Activated naive CD4-positive, alpha-beta T cell treated with anti-CD3 and anti-CD28 coated beads, Interleukin-2, amount 50 U/mL, for 24 hours (primary cell): ENCODE measurements around the gene ROPN1B.
A peak's percentile ranks its signal among the peaks of the same experiment; 100 is the strongest.
"Not testable (repeated sequence)": the region's sequence is repeated elsewhere in the genome, so short reads cannot be mapped to it uniquely, and the experiment has no call there.

ENCODE experiments used
- H3K27ac Mint-ChIP-seq: one replicate; pipeline ENCODE4 v1.8.0; 2021; ENCODE audit warnings: mild to moderate bottlenecking, mixed read lengths
- H3K27me3 Mint-ChIP-seq: one replicate; pipeline ENCODE4 v1.8.0; 2021; ENCODE audit warnings: mixed read lengths
- H3K36me3 Mint-ChIP-seq: one replicate; pipeline ENCODE4 v1.8.0; 2021; ENCODE audit warnings: mixed read lengths
- H3K4me1 Mint-ChIP-seq: one replicate; pipeline ENCODE4 v1.8.0; 2021; ENCODE audit warnings: mixed read lengths
- H3K4me3 Mint-ChIP-seq: one replicate; pipeline ENCODE4 v1.8.0; 2021; ENCODE audit warnings: mild to moderate bottlenecking, mixed read lengths
- H3K9me3 Mint-ChIP-seq: one replicate; pipeline ENCODE4 v1.8.0; 2021; ENCODE audit warnings: mixed read lengths

ROPN1B gene

DNA sequence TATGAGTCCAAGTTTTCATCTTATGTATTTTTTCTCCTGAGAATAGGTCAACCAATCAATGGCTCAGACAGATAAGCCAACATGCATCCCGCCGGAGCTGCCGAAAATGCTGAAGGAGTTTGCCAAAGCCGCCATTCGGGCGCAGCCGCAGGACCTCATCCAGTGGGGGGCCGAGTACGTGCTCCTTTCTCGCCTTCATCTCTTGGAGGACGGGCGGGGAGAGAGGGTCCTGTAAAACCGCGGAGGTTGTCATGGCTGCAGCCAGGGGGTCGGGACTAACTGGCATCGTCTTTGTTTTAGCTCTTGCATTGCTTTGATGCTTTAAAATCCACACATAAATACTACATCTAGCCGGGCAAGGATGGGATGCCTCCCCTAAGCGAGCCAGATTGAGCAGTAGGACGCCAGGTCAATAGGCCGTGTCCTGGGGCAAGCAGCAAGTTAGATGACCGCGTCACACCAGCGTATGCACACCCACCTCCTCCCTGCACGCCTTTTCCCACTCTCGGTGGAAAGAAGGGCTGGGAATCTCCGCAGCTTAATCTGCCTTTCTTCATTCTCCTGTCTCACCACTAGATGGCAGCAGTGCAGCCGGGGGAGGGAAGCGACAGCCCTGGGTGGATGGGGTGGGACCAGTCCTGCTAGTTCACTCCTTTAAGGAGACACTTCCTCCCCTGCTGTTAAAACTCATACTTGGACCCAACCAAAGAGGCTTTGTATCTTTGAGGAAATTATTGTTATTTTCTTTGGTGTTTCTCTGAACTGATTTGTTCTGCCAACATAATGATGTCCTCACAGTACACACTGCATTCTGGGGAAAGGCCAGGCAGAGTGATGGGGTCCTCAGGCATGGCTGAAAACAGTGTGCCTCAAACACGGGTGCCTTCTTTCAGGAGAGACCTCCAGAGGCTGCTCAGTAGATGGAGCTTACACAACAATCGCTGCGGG, 3.3 kb downstream of the ROPN1B start:
- not testable (repeated sequence) for H3K36me3 Mint-ChIP-seq, H3K4me1 Mint-ChIP-seq, H3K9me3 Mint-ChIP-seq, H3K27ac Mint-ChIP-seq
- H3K27me3 Mint-ChIP-seq, result peaks cover 14% of the 10 kb centered on the region
- peak overlapping the region; percentile 72 for H3K4me3 Mint-ChIP-seq

DNA sequence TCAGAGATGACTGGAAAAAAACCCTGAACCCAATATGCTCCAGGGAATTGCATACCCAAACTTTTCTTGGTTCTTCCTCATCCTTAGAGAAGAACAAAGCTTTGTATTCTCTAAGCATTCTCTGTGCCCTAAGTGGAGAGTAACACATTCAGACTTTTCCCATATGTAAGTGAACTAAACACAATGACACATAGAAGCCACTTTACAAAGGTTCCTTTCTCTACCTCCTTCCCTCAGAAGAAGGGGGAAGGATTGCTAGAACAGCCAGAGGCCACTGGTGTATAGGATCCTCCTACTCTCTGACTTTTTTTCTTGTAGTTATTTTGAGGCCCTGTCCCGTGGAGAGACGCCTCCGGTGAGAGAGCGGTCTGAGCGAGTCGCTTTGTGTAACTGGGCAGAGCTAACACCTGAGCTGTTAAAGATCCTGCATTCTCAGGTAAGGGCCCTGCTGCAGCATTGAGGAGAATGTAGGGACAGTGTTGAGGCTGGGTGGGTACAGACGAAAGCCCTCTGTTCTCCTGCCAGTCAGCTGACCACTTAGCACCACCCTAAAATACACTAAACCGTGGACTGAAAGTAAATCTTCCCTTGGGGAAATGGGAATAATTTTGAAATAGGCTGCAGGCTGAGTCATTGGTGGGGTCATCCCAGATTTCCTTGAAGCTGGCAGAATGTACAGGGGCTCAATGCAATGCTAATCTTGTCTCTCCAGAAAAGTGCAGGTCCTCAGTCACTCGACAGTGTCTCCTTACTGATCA, 6.4 kb downstream of the ROPN1B start:
- H3K9me3 Mint-ChIP-seq, H3K27ac Mint-ChIP-seq, H3K36me3 Mint-ChIP-seq, H3K4me3 Mint-ChIP-seq, H3K27me3 Mint-ChIP-seq, H3K4me1 Mint-ChIP-seq: not testable (repeated sequence)

- H3K9me3 Mint-ChIP-seq, H3K27ac Mint-ChIP-seq, H3K4me1 Mint-ChIP-seq, H3K36me3 Mint-ChIP-seq, H3K4me3 Mint-ChIP-seq, H3K27me3 Mint-ChIP-seq: not testable (repeated sequence)
Measured at GRCh38 chr3:125976003-125976390, 7.0 kb downstream of the ROPN1B start.

DNA sequence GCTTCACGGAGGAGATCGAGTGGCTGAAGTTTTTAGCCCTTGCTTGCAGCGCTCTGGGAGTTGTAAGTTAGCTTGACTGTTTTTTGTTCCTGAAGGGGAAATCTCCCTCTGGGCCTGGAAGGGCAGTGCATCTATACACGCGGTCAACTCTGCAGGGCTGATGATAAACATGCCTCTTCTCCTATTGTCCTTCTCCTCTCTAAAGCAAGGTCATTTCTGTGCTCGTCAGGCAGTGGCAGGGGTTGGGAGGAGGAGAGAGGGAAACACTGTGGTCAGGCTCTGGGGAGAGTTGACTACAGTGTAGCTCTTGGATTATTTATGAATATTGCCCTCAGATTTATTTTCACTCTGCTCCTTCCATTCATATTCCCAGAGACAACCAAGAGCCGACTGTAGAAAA, 8.1 kb downstream of the ROPN1B start:
- not testable (repeated sequence) for H3K27ac Mint-ChIP-seq, H3K4me1 Mint-ChIP-seq, H3K4me3 Mint-ChIP-seq, H3K27me3 Mint-ChIP-seq, H3K9me3 Mint-ChIP-seq, H3K36me3 Mint-ChIP-seq

DNA sequence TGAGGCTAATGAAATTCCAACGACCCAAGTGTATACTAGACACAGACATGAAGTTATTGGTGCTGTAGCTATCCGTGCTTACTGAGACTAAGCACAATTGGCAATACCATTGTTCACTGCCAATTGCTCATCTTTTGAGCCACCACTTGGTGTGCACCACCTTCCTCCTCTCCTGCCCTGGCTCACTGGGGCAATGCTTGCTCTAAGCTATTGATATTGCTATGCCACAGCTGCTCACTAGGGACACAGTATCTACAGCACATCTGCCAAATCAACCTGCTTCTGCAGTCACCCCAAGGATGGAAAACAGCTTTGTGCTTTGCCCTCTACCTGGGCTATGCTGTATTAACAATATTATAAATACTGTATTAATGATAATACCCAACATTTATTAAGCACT, 16.0 kb downstream of the ROPN1B start:
- not testable (repeated sequence) for H3K4me1 Mint-ChIP-seq, H3K4me3 Mint-ChIP-seq, H3K36me3 Mint-ChIP-seq, H3K9me3 Mint-ChIP-seq, H3K27me3 Mint-ChIP-seq, H3K27ac Mint-ChIP-seq

- H3K4me1 Mint-ChIP-seq, result peaks cover 11% of the 10 kb centered on the region
- H3K36me3 Mint-ChIP-seq, result peaks cover 4% of the 10 kb centered on the region
- H3K9me3 Mint-ChIP-seq, result no peaks in the 10 kb centered on the region
- peak overlapping the region; percentile 92 for H3K27ac Mint-ChIP-seq
- H3K4me3 Mint-ChIP-seq, result peak overlapping the region; percentile 94
- H3K27me3 Mint-ChIP-seq, result peaks cover 5% of the 10 kb centered on the region
Measured at GRCh38 chr3:125990253-125990970, 21.4 kb downstream of the ROPN1B start.

DNA sequence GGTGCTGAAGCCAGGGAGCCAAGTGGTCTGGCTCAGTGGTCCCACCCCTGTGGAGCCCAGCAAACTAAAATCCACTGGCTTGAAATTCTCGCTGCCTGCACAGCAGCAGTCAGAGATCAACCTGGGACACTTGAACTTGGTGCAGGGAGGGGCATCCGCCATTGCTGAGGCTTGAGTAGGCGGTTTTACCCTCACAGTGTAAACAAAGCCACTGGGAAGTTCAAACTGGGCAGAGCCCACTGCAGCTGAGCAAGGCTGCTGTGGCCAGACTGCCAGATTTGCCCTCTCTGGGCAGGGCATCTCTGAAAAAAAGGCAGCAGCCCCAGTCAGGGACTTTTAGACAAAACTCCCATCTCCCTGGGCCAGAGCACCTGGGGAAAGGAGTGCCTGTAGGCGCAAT, 27.8 kb downstream of the ROPN1B start:
- not testable (repeated sequence) for H3K9me3 Mint-ChIP-seq, H3K27me3 Mint-ChIP-seq, H3K4me1 Mint-ChIP-seq, H3K27ac Mint-ChIP-seq, H3K36me3 Mint-ChIP-seq, H3K4me3 Mint-ChIP-seq

- H3K4me1 Mint-ChIP-seq, result no peaks in the 10 kb centered on the region
- peaks cover 10% of the 10 kb centered on the region for H3K9me3 Mint-ChIP-seq
- no peak overlapping the region for H3K4me3 Mint-ChIP-seq
- no peak overlapping the region for H3K27ac Mint-ChIP-seq
- H3K36me3 Mint-ChIP-seq, result peaks cover 9% of the 10 kb centered on the region
- no peaks in the 10 kb centered on the region for H3K27me3 Mint-ChIP-seq
Measured at GRCh38 chr3:126002189-126002588, 33.2 kb downstream of the ROPN1B start.

GRCh38 chr3:126003447-126004190, 34.6 kb downstream of the ROPN1B start:
- no peak overlapping the region for H3K4me3 Mint-ChIP-seq
- H3K36me3 Mint-ChIP-seq, result peaks cover 18% of the 10 kb centered on the region
- H3K27me3 Mint-ChIP-seq, result no peaks in the 10 kb centered on the region
- no peak overlapping the region for H3K27ac Mint-ChIP-seq
- no peaks in the 10 kb centered on the region for H3K4me1 Mint-ChIP-seq
- peaks cover 8% of the 10 kb centered on the region for H3K9me3 Mint-ChIP-seq

DNA sequence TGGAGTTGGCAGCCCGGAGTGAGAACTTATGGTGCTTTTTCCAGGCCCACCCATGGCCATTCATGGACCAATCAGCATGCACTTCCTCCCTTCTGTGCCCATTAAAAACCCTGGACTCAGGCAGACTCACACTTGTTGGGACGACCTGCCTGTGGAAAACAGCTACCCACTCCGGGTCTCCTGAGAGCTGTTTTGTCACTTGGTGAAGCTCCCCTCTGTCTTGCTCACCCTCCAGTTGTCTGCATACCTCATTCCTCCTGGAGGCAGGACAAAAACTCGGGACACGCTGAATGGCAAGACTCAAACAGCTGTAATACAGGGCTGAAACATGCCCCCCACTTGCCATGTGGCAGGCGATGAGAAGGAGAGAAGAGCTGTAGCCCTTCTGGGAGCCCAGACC, 35.2 kb downstream of the ROPN1B start:
- Mint-ChIP-seq H3K9me3 (peaks cover 6% of the 10 kb centered on the region), H3K4me3 (no peak overlapping the region), H3K4me1 (no peaks in the 10 kb centered on the region), H3K27me3 (no peaks in the 10 kb centered on the region), H3K36me3 (peaks cover 22% of the 10 kb centered on the region), H3K27ac (no peak overlapping the region)

DNA sequence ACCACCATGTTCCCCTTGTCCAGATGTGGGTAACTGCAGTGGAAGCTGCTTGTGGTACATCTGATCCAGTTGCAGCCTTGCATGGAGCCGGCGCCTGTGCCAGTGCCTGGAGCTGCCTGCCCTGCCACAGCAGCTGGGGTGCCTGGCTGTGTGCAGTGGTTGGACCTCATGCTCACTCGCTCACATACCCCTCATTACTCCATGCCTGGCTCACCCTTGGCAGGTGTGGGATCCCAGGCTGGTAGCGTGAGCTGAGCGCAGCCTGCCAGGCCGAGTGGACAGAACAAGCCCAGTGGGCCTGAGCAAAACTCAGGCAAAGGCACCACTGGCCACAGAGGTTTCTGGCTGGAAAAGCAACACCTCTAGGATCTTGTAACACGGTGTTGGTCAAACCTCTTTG, 35.7 kb downstream of the ROPN1B start:
- no peaks in the 10 kb centered on the region for H3K27me3 Mint-ChIP-seq
- H3K9me3 Mint-ChIP-seq, result peaks cover 6% of the 10 kb centered on the region
- no peak overlapping the region for H3K4me3 Mint-ChIP-seq
- H3K36me3 Mint-ChIP-seq, result peaks cover 25% of the 10 kb centered on the region
- no peaks in the 10 kb centered on the region for H3K4me1 Mint-ChIP-seq
- no peak overlapping the region for H3K27ac Mint-ChIP-seq

- Mint-ChIP-seq H3K4me3 (no peak overlapping the region), H3K36me3 (peaks cover 24% of the 10 kb centered on the region), H3K4me1 (no peaks in the 10 kb centered on the region), H3K9me3 (peaks cover 6% of the 10 kb centered on the region), H3K27me3 (no peaks in the 10 kb centered on the region), H3K27ac (no peak overlapping the region)
Measured at GRCh38 chr3:126005951-126006350, 37.0 kb downstream of the ROPN1B start.

DNA sequence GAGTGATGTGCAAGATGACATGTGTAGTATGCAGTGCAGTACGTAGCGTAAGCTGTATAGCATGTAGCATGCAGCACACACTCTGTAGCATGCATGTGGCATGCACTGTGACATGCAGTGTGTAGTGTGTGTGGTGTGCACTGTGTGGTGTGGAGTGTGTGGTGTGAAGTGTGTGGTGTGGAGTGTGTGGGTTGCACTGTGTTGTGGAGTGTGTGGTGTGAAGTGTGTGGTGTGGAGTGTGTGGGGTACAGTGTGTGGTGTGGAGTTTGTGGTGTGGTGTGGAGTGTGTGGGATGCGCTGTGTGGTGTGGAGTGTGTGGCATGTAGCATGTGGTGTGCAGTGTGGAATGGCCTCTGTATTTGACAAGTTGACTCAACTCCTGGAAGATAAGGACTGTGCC, 39.2 kb downstream of the ROPN1B start:
- Mint-ChIP-seq H3K27ac (no peak overlapping the region), H3K27me3 (no peaks in the 10 kb centered on the region), H3K9me3 (no peaks in the 10 kb centered on the region), H3K4me3 (no peak overlapping the region), H3K36me3 (peaks cover 41% of the 10 kb centered on the region), H3K4me1 (no peaks in the 10 kb centered on the region)

- Mint-ChIP-seq H3K27me3 (no peaks in the 10 kb centered on the region), H3K4me3 (no peak overlapping the region), H3K27ac (no peak overlapping the region), H3K4me1 (no peaks in the 10 kb centered on the region), H3K9me3 (no peaks in the 10 kb centered on the region), H3K36me3 (peaks cover 46% of the 10 kb centered on the region)
Measured at GRCh38 chr3:126009181-126009580, 40.2 kb downstream of the ROPN1B start.

GRCh38 chr3:126013751-126014156, 44.8 kb downstream of the ROPN1B start:
- H3K4me3 Mint-ChIP-seq, result no peak overlapping the region

More at GRCh38 chr3:126013751-126014156, 44.8 kb downstream of the ROPN1B start:
- H3K4me1 Mint-ChIP-seq, result no peaks in the 10 kb centered on the region
- no peaks in the 10 kb centered on the region for H3K9me3 Mint-ChIP-seq
- H3K27ac Mint-ChIP-seq, result no peak overlapping the region
- H3K36me3 Mint-ChIP-seq, result peaks cover 44% of the 10 kb centered on the region
- H3K27me3 Mint-ChIP-seq, result no peaks in the 10 kb centered on the region
